Measurements from ENCODE around the gene FAM111A. TPM values are rescaled to one million over a fixed set of nuclear protein-coding genes. Genes with fewer than 3 reads are reported as not detected.

FAM111A gene
- total RNA-seq, 4 donors from 2014 or later: 32.5 to 73.2 (median 40.1) TPM

GRCh38 chr11:59175091-59175501, 32.4 kb downstream of the FAM111A start:
- Histone ChIP-seq H3K4me1 (peaks cover 17 to 18% of the 10 kb centered on the region in 2 donors), H3K27me3 (no peaks in the 10 kb centered on the region), H3K36me3 (no peaks in the 10 kb centered on the region), H3K27ac (peak overlapping the region in 1 of 3 donors; percentile 18), H3K4me3 (replicated peaks in 1 of 3) (no peak overlapping the region), H3K9me3 (no peaks in the 10 kb centered on the region)
- WGBS, 2 donors: 88 to 95% methylated on average over 4 of the region's 4 CpGs
- TF ChIP-seq CTCF (IDR thresholded peaks at IDR 0.05) (no peak), POLR2A (IDR thresholded peaks at IDR 0.05) (no peak)
- intact Hi-C loops (cut with DNase I): no loop called here
- DNase-seq: no peak

GRCh38 chr11:59176330-59176729, 33.7 kb downstream of the FAM111A start:
- intact Hi-C loops (cut with DNase I): no loop called here
- H3K27me3 ChIP-seq: no peaks in the 10 kb centered on the region
- no peaks in the 10 kb centered on the region for H3K36me3 ChIP-seq
- no peak overlapping the region for H3K27ac ChIP-seq
- peaks cover 13 to 17% of the 10 kb centered on the region in 2 donors for H3K4me1 ChIP-seq
- 92 to 94% methylated on average over 7 of the region's 7 CpGs for WGBS, 2 donors
- H3K4me3 ChIP-seq (replicated peaks in 1 of 3): no peak overlapping the region
- no peak for DNase-seq
- no peak for TF ChIP-seq POLR2A (IDR thresholded peaks at IDR 0.05)
- TF ChIP-seq CTCF (IDR thresholded peaks at IDR 0.05): no peak
- no peaks in the 10 kb centered on the region for H3K9me3 ChIP-seq

- intact Hi-C loops (cut with DNase I): no loop called here
Observed at GRCh38 chr11:59178402-59178801, 35.7 kb downstream of the FAM111A start.

GRCh38 chr11:59179121-59179520, 36.5 kb downstream of the FAM111A start:
- Histone ChIP-seq H3K27me3 (no peaks in the 10 kb centered on the region), H3K4me1 (peaks cover 6 to 9% of the 10 kb centered on the region in 2 donors), H3K27ac (no peak overlapping the region), H3K36me3 (peaks cover 8 to 9% of the 10 kb centered on the region in 2 donors), H3K4me3 (replicated peaks in 1 of 3) (no peak overlapping the region), H3K9me3 (no peaks in the 10 kb centered on the region)
- intact Hi-C loops (cut with DNase I): no loop called here
- TF ChIP-seq POLR2A (IDR thresholded peaks at IDR 0.05): no peak
- no peak for TF ChIP-seq CTCF (IDR thresholded peaks at IDR 0.05)
- no peak for DNase-seq
- 93 to 96% methylated on average over 2 of the region's 2 CpGs for WGBS, 2 donors

More at GRCh38 chr11:59178402-59178801, 35.7 kb downstream of the FAM111A start:
- H3K27me3 ChIP-seq: no peaks in the 10 kb centered on the region
- DNase-seq: no peak
- no peak for TF ChIP-seq POLR2A (IDR thresholded peaks at IDR 0.05)
- TF ChIP-seq CTCF (IDR thresholded peaks at IDR 0.05): no peak
- no peak overlapping the region for H3K4me3 ChIP-seq (replicated peaks in 1 of 3)
- H3K9me3 ChIP-seq: no peaks in the 10 kb centered on the region
- peaks cover 13 to 16% of the 10 kb centered on the region in 2 donors for H3K4me1 ChIP-seq
- H3K27ac ChIP-seq: no peak overlapping the region
- peaks cover 8 to 9% of the 10 kb centered on the region in 2 donors for H3K36me3 ChIP-seq

GRCh38 chr11:59180168-59180776, 37.6 kb downstream of the FAM111A start:
- Histone ChIP-seq H3K27me3 (no peaks in the 10 kb centered on the region), H3K27ac (no peak overlapping the region), H3K9me3 (no peaks in the 10 kb centered on the region), H3K4me3 (replicated peaks in 1 of 3) (no peak overlapping the region), H3K36me3 (peaks cover 8 to 9% of the 10 kb centered on the region in 2 donors), H3K4me1 (peaks cover 0 to under 1% of the 10 kb centered on the region in 2 donors)
- intact Hi-C loops (cut with DNase I): no loop called here
- no peak for DNase-seq
- TF ChIP-seq POLR2A (IDR thresholded peaks at IDR 0.05) (no peak), CTCF (IDR thresholded peaks at IDR 0.05) (no peak)
- WGBS, 2 donors: 73 to 91% methylated on average over 2 of the region's 2 CpGs
